GM21576 (cell line): ENCODE results near the gene EVA1B.

Experiments
- ATAC-seq: cut with Tn5 transposase; IDR thresholded peaks from one replicate; pipeline ENCODE4 v1.9.1; 2021; ENCODE audit warnings: mild to moderate bottlenecking, moderate library complexity; ENCODE audit not compliant: unreplicated experiment

Gene EVA1B

DNA sequence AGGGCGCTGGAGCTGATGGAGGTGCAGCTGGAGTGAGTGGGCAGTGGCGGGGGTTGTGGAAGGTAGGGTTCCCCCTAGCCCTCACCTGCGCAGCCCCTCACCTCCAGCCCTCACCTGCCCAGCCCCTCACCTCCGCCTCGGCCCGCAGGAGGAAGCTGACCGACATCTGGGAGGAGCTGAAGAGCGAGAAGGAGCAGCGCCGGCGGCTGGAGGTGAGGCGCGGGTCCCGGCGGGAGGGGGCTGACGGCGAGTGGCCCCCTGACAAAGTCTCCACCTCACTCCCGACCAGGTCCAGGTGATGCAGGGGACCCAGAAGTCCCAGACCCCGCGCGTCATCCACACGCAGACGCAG is 2.7 kb downstream of the EVA1B start:
- no peak for ATAC-seq

DNA sequence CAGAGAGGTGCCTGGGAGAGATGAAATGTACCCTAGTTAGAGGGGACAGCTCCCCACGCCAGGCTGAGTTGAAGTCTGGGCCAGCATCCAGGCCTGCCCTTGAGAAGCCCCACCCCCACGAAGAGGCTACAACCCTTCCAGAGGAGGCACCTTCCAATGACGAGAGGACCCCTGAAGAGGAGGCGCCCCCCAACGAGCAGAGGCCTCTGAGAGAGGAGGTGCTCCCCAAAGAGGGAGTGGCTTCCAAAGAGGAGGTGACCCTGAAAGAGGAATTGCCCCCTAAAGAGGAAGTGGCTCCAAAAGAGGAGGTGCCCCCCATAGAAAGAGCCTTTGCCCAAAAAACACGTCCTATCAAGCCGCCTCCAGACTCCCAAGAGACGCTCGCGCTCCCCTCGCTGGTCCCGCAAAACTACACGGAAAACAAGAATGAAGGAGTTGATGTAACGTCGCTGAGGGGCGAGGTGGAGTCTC is 3.1 kb downstream of the EVA1B start:
- ATAC-seq, result no peak

DNA sequence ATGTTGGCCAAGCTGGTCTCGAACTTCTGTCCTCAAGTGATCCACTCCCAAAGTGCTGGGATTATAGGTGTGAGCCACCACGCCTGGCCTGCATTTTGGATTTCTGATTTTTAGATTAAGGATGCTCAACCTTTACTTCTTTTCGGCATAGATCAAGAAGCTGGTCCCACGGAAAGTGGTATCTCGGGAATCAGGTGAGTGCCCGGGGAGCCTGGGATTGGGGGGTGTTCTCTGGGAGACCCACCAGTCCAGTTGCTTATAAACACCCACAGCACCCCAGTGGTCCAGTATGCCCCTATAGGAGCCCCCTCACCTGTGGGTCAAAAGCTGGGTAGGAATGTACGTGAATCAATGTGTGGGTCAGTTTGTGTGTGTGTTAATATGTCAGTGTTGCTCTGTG is 14.0 kb downstream of the EVA1B start:
- no peak for ATAC-seq

DNA sequence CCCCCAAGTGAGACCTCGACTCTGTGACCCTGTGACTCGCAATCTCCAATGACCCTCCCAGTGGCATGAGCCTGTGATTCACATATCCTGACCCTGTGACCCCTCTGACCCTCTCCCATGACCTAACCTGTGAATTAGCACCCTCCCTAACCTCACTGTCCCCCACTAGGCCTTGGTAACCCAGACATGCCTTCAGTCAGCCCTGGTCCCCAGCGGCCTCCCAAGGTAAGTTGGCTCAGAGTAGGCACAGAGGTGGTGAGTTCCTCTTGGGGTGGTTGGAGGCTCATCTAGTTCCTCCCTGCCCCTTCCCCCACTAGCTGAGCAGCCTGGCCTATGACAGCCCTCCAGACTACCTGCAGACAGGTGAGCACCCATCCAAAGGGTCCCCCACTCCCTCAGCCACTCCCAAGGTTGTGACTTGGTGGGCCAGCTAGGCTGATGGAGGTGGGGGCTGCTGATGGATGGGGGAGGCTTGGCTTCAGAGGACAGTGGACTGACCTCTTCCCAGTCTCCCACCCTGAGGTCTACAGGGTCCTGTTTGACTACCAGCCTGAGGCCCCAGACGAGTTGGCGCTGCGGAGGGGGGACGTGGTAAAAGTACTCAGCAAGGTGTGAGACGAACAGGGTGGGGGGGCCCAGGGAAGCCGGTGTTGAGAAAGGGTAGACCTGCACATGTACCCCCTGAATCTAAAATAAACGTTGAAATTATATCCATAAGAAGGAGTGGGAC is 15.7 kb downstream of the EVA1B start:
- ATAC-seq, result no peak

DNA sequence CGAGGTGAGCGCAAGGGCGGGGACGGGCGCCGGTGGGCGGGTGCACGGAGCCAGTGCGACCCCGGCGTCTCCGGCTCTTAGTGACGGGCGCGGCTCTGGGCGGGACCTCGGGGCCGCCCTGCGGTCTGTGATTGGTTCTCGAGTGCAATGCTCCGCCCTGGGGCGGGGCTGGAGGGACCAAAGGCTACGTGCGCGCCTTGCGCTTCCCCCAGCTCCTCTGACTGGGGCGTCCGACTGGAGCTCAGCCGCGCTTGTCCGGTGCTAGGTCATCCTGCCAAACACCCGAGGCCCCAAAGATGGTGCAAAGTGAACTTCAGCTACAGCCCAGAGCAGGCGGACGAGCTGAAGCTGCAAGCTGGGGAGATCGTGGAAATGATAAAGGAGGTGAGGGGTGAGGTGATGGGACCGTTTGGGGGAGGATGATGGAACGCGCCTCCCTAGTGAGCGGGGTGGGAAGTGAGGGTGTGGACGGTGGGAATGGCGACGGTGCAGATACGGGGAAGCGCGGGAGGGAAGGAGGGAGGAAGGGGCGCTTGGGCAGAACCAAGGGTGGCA is 16.5 kb downstream of the EVA1B start:
- peak; percentile 91 for ATAC-seq

DNA sequence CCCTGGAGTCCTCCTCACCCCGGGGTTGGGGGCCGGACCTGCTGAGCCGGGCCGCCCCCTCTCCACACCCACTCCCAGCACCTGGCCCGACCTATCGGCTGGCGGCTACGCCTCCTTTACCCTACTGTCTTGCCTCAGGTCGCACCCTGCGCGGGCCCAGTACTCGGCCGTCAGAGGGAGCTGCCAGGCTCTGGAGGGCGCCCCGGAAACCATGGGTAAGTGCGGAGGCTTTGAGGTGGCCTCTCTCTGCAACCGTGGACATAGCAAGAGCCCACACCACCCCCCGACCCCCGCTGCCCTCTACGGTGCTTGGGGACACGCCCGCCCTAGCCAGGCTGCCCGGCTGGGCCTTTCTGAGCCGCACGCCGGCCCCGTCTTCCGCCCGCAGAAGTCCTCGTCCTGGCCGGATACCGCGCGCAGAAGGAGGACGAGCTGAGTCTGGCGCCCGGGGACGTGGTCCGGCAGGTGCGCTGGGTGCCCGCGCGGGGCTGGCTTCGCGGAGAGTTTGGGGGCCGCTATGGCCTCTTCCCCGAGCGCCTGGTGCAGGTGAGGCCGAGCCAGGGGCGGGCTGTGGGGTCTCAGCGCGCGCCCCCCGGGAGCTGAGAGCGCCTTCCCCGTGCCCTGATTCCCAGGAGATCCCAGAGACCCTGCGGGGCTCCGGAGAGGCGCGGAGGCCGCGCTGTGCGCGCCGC is 17.1 kb downstream of the EVA1B start, which contains the start of gene SH3D21:
Gene SH3D21, plus strand, starts transcription at position 159 of the 692 bp plus-strand sequence. Its CDS starts 53 bp downstream, at position 212.
- peak; percentile 20 for ATAC-seq

DNA sequence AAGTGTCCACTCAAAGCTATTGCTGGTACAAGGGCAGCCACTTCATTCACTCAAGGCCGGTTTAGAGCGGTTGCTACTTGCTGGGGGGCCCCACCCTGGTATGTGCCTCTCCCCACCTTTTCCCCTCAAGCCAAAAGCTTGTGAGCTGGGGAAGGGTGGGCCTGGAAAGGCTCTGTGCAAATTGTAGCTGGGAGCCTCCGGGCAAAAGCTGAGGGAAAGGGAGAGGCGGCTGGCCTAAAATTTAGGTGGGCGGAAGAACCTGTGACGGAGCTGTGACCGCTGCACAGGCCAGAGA is 17.6 kb downstream of the EVA1B start:
- ATAC-seq, result no peak

DNA sequence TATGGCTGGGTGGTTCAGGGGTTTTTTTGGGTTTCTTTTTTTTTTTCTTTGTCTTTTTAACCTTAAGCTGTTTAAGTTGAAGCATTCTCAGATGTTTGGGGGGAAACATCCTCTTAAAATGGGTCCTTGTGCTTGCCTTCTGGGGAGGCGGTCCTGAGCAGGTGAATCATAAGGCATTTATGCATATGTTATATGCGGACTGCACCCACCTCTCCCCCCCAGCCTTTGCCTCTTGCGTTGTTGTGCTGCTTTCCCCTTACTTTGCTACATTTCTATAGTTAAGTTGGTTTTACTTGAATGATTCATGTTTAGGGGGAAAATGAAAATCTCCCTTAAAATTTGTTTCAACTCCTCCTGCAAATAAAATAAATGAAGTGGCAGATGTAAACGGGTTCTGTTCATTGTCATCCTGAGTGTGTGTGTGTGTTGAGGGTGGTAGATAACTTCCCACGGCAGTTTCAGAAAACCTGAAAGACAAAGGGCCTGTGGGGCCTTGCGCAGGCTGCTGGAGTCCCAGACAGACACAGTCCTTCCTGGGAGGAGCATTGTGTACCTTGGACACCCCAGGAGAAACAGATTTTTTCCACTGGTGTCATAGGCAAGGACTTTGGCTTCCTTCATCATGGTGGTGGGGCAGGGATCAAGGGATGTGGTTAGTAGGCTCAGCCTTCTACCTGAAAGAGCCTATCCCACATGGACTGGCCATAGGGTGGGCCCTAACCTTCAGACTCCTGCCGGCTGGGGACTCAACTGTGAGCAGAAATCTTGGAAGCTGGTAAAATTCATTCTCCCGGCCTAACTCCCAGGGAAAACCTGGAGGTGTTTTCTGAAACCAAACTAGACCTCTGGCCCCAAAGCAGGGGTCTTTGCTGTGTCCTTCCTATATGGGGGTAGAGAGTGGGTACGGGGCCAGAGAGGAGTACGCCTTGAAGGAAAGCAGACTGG is 18.2 kb downstream of the EVA1B start:
- no peak for ATAC-seq

DNA sequence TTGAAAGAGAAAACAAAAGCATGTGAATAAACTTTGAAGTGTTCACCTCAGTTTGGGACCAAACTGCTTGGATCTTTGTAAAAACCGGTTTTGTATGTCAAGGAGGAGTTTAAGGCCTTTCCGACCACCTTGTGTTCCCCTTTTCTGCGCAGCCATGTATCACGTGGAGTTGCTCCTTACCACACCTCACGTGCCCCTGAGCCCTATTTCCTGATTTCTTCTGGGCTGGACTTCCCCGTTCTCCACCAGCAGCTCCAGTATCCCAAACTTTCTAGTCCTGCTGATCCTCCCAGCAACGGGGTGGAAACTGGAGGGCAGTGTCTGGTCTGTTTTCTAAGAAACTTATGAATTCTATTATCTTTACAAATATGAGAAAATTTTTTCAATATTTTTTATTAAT is 18.9 kb downstream of the EVA1B start:
- ATAC-seq, result no peak

DNA sequence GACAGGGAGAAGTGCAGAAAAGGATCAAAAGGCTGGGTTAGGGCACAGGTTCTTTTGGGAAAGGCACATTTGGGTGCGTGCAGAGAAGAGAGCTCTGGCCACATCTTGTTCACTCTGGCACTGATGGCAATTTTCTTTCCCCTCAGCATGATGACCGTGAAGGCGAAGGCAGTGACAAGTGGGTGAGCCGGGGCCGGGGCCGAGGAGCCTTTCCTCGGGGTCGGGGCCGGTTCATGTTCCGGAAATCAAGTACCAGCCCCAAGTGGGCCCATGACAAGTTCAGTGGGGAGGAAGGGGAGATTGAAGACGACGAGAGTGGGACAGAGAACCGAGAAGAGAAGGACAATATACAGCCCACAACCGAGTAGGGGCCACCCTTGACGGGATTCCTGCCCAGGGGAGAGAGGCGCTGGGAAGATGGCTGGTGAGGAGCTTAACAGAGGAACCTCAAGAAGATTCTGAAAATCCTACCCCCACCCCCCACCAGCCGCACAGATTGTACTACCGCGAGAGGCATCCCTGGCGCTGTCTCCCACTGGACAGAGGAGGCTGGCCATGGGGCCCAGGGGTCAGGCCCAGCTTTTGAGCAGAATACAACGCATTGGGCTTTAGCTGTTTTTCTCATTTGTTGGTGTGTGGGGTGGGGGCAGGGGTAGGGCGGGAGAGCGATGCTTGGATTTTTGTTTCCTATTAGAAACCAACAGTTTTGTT is 19.6 kb downstream of the EVA1B start:
- no peak for ATAC-seq

DNA sequence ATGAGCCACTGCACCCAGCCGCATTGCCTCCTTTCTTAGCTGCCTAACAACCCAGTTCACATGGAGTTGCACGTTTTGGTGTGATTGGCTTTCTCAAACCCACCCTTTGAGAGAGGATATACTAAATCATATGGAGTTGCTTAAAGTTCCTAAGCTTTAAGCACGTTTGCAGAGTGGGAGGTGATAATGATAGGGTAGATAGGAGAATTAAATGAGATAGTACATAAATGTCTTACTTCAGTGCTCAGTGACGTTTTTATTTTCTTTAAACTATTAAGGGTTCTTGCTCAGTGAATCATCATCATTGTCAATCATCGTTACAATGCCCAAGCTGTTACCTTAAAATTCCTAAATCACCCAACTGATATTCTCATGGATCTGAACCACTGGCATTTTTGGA is 20.2 kb downstream of the EVA1B start:
- no peak for ATAC-seq

DNA sequence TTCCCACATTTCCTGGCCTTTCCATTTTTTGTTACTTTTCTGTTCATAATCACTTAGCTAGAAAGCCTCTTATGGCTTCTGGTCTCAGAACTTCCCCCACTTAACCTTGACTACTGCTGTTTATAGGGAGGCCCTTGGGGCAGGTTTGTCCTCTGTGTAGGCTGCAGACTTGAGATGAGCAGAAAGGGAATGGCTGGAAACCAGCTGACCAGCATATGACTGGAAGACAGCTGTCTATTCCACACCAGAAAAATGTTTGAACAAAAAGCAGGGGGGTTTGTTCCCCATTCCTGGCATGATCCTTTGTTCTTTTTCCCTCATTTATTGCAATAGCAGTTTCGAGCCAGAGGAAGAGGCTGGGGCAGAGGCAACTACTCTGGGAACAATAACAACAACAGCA is 22.2 kb downstream of the EVA1B start:
- no peak for ATAC-seq

DNA sequence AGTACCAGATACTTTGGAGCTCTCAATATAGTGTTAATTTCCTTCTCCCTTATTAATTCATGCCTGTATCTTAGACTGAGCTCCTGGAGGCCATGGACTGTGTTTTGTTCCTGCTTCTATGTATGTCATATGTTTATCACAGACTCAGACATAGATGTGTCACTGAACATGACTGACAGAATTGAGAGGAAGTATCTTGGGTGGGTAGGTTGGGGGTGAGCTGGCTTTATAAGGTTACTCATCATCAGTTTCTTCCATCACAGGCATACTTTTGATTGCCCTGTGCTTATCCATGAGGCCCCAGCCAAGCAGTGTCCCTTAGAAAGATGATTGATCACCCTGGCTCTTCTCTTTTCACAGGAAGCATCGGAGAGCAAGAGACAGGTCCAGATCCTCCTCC is 22.9 kb downstream of the EVA1B start:
- no peak for ATAC-seq

DNA sequence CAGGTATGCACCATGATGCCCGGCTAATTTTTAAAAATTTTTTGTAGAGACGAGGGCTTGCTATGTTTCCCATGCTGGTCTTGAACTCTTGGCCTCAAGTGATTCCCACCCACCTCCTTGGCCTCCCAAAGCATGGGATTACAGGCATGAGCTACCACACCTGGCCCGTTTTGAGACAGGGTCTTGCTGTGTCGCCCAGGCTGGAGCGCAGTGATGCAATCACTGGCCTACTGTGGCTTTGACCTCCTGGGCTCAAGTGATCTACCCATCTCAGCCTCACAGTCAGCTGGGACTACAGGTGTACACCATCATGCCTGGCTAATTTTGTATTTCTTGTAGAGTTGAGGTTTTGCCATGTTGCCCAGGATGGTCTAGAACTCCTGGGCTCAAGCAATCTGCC is 24.8 kb downstream of the EVA1B start:
- ATAC-seq, result no peak

DNA sequence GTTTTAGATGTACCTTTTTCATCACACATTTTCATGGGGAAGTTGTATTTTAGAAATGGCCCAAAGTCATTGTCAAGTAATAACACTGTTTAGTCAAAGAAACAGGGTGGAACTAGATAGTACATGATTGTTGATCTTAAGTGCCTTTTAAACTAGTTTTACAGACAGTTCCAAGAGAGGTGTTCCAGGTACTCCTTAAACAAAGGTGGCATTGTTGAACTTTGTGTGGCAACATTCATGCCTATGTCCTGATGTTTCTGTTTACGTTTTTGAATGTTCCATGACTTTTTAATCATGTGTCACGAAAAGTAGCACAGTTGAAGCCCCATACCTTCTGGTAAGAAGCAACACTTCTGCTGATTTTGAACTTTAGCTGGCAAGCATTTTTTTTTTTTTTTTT is 26.4 kb downstream of the EVA1B start:
- no peak for ATAC-seq

DNA sequence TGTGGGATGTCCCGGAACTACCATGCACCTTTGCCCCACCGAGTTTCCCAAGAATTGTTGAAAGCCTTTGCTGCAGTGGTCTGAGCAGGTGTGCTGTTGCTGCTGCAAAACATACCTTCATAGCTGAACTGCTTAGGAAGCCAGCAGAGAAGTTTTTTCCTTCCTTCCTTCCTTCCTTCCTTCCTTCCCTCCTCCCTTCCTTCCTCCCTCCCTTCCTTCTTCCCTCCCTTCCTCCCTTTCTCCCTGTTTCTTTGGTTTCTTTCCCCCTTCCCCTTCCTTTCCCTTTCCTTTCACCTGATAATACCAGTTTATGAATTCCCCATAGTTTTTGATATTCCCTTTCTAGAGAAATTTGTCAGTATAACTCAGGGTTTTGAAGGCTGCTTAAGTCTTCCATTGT is 28.1 kb downstream of the EVA1B start:
- ATAC-seq, result no peak

DNA sequence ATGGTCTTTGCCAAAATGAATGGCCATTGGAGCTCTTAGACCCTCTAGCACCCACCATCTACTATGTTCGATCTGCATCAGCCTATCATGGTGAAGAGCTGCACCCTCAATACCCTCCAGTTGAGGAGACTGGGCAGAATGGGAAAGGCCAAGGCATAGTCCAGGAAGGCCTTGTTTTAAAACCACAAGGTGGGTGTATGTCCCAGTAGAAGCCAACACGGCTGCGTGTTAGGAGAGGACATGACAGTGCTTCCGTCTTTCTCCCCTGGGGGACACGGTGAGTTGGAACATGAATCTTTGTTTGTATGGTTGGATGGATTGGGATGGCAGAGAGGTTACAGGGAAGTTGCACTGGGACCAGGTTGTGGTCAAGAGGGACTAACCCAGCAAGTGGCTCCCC is 35.9 kb downstream of the EVA1B start:
- ATAC-seq, result no peak

DNA sequence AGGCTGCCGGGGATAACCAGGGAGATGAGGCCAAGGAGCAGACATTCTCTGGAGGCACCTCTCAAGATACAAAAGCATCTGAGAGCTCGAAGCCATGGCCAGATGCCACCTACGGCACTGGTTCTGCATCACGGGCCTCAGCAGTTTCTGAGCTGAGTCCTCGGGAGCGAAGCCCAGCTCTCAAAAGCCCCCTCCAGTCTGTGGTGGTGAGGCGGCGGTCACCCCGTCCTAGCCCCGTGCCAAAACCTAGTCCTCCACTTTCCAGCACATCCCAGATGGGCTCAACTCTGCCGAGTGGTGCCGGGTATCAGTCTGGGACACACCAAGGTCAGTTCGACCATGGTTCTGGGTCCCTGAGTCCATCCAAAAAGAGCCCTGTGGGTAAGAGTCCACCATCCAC is 36.6 kb downstream of the EVA1B start:
- ATAC-seq, result no peak

DNA sequence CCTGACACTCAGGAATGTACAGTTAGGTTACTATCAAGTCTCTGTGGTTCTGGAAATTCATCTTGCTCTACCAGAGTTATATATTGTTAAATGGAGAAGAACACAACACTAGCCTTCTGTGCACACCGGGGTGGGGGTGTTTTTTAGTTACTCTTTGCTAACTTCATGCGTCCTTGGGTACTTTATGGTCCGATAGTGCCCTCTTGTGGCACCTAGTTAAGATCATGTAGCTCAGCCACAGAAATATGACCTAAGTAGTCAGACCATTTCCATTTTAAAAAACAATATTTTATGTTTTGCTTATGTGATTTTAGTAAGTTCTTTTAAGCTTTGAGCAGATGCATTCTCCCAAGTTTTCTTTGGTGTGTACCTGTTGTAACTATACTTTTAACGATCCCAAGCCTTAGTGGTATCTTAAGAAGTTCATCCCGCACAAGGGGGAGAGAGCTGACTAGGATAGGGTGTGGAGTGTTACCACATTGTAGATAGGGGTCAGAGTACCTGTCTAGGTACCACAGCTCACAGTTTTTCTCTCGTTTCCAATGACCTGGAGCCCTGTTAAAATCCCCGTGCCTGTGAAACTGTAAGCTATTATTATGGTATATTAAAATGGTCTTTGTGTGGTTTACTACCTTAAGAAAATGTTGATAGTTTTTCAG is 37.9 kb downstream of the EVA1B start:
- ATAC-seq, result no peak

DNA sequence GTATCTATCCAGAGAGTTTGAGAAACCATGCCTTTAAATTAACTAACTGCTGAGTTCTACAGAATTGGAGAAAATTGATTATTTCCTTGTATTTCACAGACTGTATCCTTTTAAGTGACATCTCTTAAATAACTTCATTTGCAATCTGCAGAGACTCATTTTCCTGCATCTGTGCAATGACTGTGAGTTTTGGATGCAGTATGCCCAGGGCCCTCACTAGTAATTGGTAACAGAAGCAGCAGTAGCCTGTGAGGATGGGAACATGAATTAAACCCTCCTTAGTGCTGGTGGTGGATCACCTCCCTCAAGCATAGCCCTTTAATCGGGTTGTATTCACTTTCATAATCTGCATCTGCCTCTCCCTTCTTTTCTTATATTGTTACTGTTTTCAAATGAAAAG is 38.9 kb downstream of the EVA1B start:
- ATAC-seq, result no peak
